HEK293 (cell line): Measurements from ENCODE around the gene REN.

Source experiments
- CTCF ChIA-PET: fragments of 350-600 bp; formaldehyde crosslinking; extraction: SDS; loops from one replicate; lab custom pipeline; 2021; ENCODE audit warnings: antibody characterized with exemption; lab: Yijun Ruan, JAX
- POLR2A ChIA-PET: fragments of 300-600 bp; formaldehyde crosslinking; extraction: SDS; loops from one replicate; lab custom pipeline; 2020; ENCODE audit warnings: antibody characterized with exemption, inconsistent platforms; lab: Yijun Ruan, JAX
- H3K27ac ChIP-seq: fragments of 200-500 bp; sonication (Bioruptor generic); 2 replicates; pipeline ENCODE4 v1.5.1; 2014; ENCODE audit warnings: low read depth, low read length, control low read depth, inconsistent platforms; ENCODE audit errors: extremely low read depth
- H3K36me3 ChIP-seq, 2 experiments: fragments of 200-500 bp in 1 of 2; sonication (Bioruptor generic) in 1 of 2; 1 replicate in 1 of 2; 2 replicates in 1 of 2; pipeline ENCODE4 v1.5.1; 2014 to 2017; ENCODE audit warnings: inconsistent platforms in 2 of 2, low read length in 2 of 2; ENCODE audit not compliant: control insufficient read depth in 2 of 2, insufficient read depth in 1 of 2
- H3K4me1 ChIP-seq: fragments of 200-500 bp; sonication (Bioruptor generic); 2 replicates; pipeline ENCODE4 v1.5.1; 2014; ENCODE audit warnings: mild to moderate bottlenecking, low read length, inconsistent platforms; ENCODE audit not compliant: control insufficient read depth, insufficient read depth
- H3K4me3 ChIP-seq: 2 replicates; pipeline ENCODE4 v1.5.1; 2011; ENCODE audit warnings: low read depth, mild to moderate bottlenecking, control low read depth, low read length, moderate library complexity
- H3K9me3 ChIP-seq: fragments of 200-500 bp; sonication (Bioruptor generic); 2 replicates; pipeline ENCODE4 v1.5.1; 2014; ENCODE audit warnings: low read depth, low read length, inconsistent platforms; ENCODE audit not compliant: control insufficient read depth, insufficient read depth
- CTCF ChIP-seq: fragments of 450-650 bp; formaldehyde crosslinking; IDR thresholded peaks from 2 replicates; pipeline ENCODE4 v1.5.1; 2016; ENCODE audit warnings: missing biosample characterization, missing genetic modification characterization
- EGR2 ChIP-seq: fragments of 450-650 bp; formaldehyde crosslinking; IDR thresholded peaks from 2 replicates; pipeline ENCODE4 v1.5.1; 2016; ENCODE audit warnings: low read depth, missing biosample characterization, missing genetic modification characterization
- INSM2 ChIP-seq: fragments of 450-650 bp; formaldehyde crosslinking; IDR thresholded peaks from 2 replicates; pipeline ENCODE4 v1.5.1; 2016; ENCODE audit warnings: missing biosample characterization, missing genetic modification characterization
- KLF16 ChIP-seq: fragments of 450-650 bp; formaldehyde crosslinking; IDR thresholded peaks from 2 replicates; pipeline ENCODE4 v1.5.1; 2017; ENCODE audit warnings: missing biosample characterization, missing genetic modification characterization
- ZBTB20 ChIP-seq: fragments of 450-650 bp; formaldehyde crosslinking; IDR thresholded peaks from 2 replicates; pipeline ENCODE4 v1.5.1; 2016; ENCODE audit warnings: missing biosample characterization, missing genetic modification characterization
- ZBTB49 ChIP-seq: fragments of 450-650 bp; formaldehyde crosslinking; IDR thresholded peaks from 2 replicates; pipeline ENCODE4 v1.5.1; 2016; ENCODE audit warnings: missing biosample characterization, missing genetic modification characterization, low read depth
- ZNF138 ChIP-seq: fragments of 450-650 bp; formaldehyde crosslinking; IDR thresholded peaks from 2 replicates; pipeline ENCODE4 v1.5.1; 2016; ENCODE audit warnings: missing biosample characterization, missing genetic modification characterization, borderline replicate concordance
- ZNF148 ChIP-seq: fragments of 450-650 bp; formaldehyde crosslinking; IDR thresholded peaks from 2 replicates; pipeline ENCODE4 v1.5.0; 2017; ENCODE audit warnings: missing biosample characterization, missing genetic modification characterization, borderline replicate concordance
- ZNF169 ChIP-seq: fragments of 450-650 bp; formaldehyde crosslinking; IDR thresholded peaks from 2 replicates; pipeline ENCODE4 v1.5.1; 2016; ENCODE audit warnings: missing biosample characterization, missing genetic modification characterization
- ZNF175 ChIP-seq: fragments of 450-650 bp; formaldehyde crosslinking; IDR thresholded peaks from 2 replicates; pipeline ENCODE4 v1.5.1; 2016; ENCODE audit warnings: missing biosample characterization, missing genetic modification characterization
- ZNF18 ChIP-seq: fragments of 450-650 bp; formaldehyde crosslinking; IDR thresholded peaks from 2 replicates; pipeline ENCODE4 v1.5.1; 2016; ENCODE audit warnings: missing biosample characterization, missing genetic modification characterization
- ZNF184 ChIP-seq: fragments of 450-650 bp; IDR thresholded peaks from 2 replicates; pipeline ENCODE4 v1.5.1; 2018; ENCODE audit warnings: missing biosample characterization, mild to moderate bottlenecking, missing genetic modification characterization
- ZNF19 ChIP-seq: fragments of 450-650 bp; formaldehyde crosslinking; IDR thresholded peaks from 2 replicates; pipeline ENCODE4; 2016; ENCODE audit warnings: missing biosample characterization, missing genetic modification characterization, low read depth
- ZNF223 ChIP-seq: fragments of 450-650 bp; formaldehyde crosslinking; IDR thresholded peaks from 2 replicates; pipeline ENCODE4 v1.5.1; 2016; ENCODE audit warnings: missing biosample characterization, missing genetic modification characterization
- ZNF23 ChIP-seq: fragments of 450-650 bp; formaldehyde crosslinking; IDR thresholded peaks from 2 replicates; pipeline ENCODE4 v1.5.1; 2016; ENCODE audit warnings: missing biosample characterization, missing genetic modification characterization, borderline replicate concordance
- ZNF239 ChIP-seq: fragments of 450-650 bp; formaldehyde crosslinking; IDR thresholded peaks from 2 replicates; pipeline ENCODE4 v1.5.1; 2016; ENCODE audit warnings: missing biosample characterization, missing genetic modification characterization
- ZNF391 ChIP-seq: fragments of 450-650 bp; formaldehyde crosslinking; IDR thresholded peaks from 2 replicates; pipeline ENCODE4 v1.5.1; 2016; ENCODE audit warnings: low read depth, missing biosample characterization, missing genetic modification characterization, borderline replicate concordance
- ZNF394 ChIP-seq: fragments of 450-650 bp; formaldehyde crosslinking; IDR thresholded peaks from 2 replicates; pipeline ENCODE4 v1.5.1; 2016; ENCODE audit warnings: missing biosample characterization, missing genetic modification characterization, mild to moderate bottlenecking, moderate library complexity, borderline replicate concordance
- ZNF416 ChIP-seq: fragments of 450-650 bp; formaldehyde crosslinking; IDR thresholded peaks from 2 replicates; pipeline ENCODE4 v1.5.1; 2016; ENCODE audit warnings: missing biosample characterization, missing genetic modification characterization
- ZNF423 ChIP-seq: fragments of 450-650 bp; formaldehyde crosslinking; IDR thresholded peaks from 2 replicates; pipeline ENCODE4 v1.5.1; 2016; ENCODE audit warnings: missing biosample characterization, missing genetic modification characterization
- ZNF433 ChIP-seq: fragments of 450-650 bp; formaldehyde crosslinking; IDR thresholded peaks from 2 replicates; pipeline ENCODE4 v1.5.1; 2016; ENCODE audit warnings: missing biosample characterization, missing genetic modification characterization, low read depth
- ZNF610 ChIP-seq: fragments of 450-650 bp; formaldehyde crosslinking; IDR thresholded peaks from 2 replicates; pipeline ENCODE4 v1.5.1; 2016; ENCODE audit warnings: missing biosample characterization, missing genetic modification characterization, borderline replicate concordance
- ZNF707 ChIP-seq: fragments of 450-650 bp; formaldehyde crosslinking; IDR thresholded peaks from 2 replicates; pipeline ENCODE4 v1.5.1; 2016; ENCODE audit warnings: missing biosample characterization, missing genetic modification characterization
- ZNF776 ChIP-seq: fragments of 450-650 bp; formaldehyde crosslinking; IDR thresholded peaks from 2 replicates; pipeline ENCODE4 v1.5.0; 2017; ENCODE audit warnings: missing biosample characterization, missing genetic modification characterization, borderline replicate concordance
- ZNF785 ChIP-seq: fragments of 450-650 bp; formaldehyde crosslinking; IDR thresholded peaks from 2 replicates; pipeline ENCODE4 v1.5.1; 2016; ENCODE audit warnings: missing biosample characterization, missing genetic modification characterization

The REN gene

GRCh38 chr1:204139088-204139487, 27.0 kb downstream of the REN start (continued):
- TF ChIP-seq ZNF138: no peak
- TF ChIP-seq ZNF785: no peak

- ChIA-PET CTCF (interaction anchor here (0.7 to 1.8 kb wide), 7 partner anchors 9 to 366 kb away, joined by 3 to 12 read pairs (median 4); no protein-coding TSS in a partner anchor), POLR2A (interaction anchor here (1.4 kb wide), 1 partner anchor 14 kb away, joined by 4 read pairs; no protein-coding TSS in a partner anchor)
- H3K27ac ChIP-seq: no peak overlapping the region
- TF ChIP-seq ZNF175 (tag by site-specific recombination) (no peak), ZNF433 (tag by site-specific recombination) (no peak), ZNF223 (tag by site-specific recombination) (no peak), ZNF776 (tag by site-specific recombination) (no peak), ZNF239 (tag by site-specific recombination) (no peak), CTCF (no peak), ZBTB20 (tag by site-specific recombination) (no peak), ZNF23 (tag by site-specific recombination) (no peak), ZNF423 (tag by site-specific recombination) (no peak), INSM2 (no peak), ZNF19 (no peak), ZNF169 (no peak), ZNF610 (no peak), ZNF707 (tag by site-specific recombination) (no peak), ZNF416 (tag by site-specific recombination) (no peak), KLF16 (tag by site-specific recombination) (no peak)
- no peak overlapping the region for H3K4me3 ChIP-seq
- no peaks in the 10 kb centered on the region for H3K9me3 ChIP-seq
- peaks cover 0 to 54% of the 10 kb centered on the region in 2 experiments; a peak in 1 of 3 replicates for H3K36me3 ChIP-seq
- no peaks in the 10 kb centered on the region for H3K4me1 ChIP-seq
Observed at GRCh38 chr1:204136814-204137213, 29.3 kb downstream of the REN start.

- Histone ChIP-seq H3K36me3 (peaks cover 0 to 34% of the 10 kb centered on the region in 2 experiments; a peak in 1 of 3 replicates), H3K27ac (no peak overlapping the region), H3K4me3 (no peak overlapping the region), H3K4me1 (0 out of 2 replicates have a peak, but pooled peaks cover 3% of the 10 kb centered on the region), H3K9me3 (no peaks in the 10 kb centered on the region)
- ChIA-PET CTCF (interaction anchor here (1.0 kb wide), 1 partner anchor 230 kb away, joined by 7 read pairs; no protein-coding TSS in a partner anchor), POLR2A (no interaction called here)
- TF ChIP-seq EGR2 (tag by site-specific recombination): no peak
- no peak for TF ChIP-seq ZNF394 (tag by site-specific recombination)
- TF ChIP-seq ZNF391: no peak
- no peak for TF ChIP-seq ZNF148 (tag by site-specific recombination)
- TF ChIP-seq ZNF239 (tag by site-specific recombination): no peak
- TF ChIP-seq ZNF184 (tag by site-specific recombination): no peak
- TF ChIP-seq ZBTB49 (tag by site-specific recombination): no peak
- TF ChIP-seq ZNF707 (tag by site-specific recombination): no peak
- TF ChIP-seq ZNF18 (tag by site-specific recombination): no peak
Observed at GRCh38 chr1:204134103-204134502, 32.0 kb downstream of the REN start.
